ENCODE measurements around the gene NELL2.

- TF ChIP-seq POLR2AphosphoS5 (IDR thresholded peaks at IDR 0.05), result no peak
- no peak for TF ChIP-seq CTCF (IDR thresholded peaks at IDR 0.05)
- no peak for TF ChIP-seq EP300 (IDR thresholded peaks at IDR 0.05)
Observed at GRCh38 chr12:44852483-44852882, 23.6 kb downstream of the NELL2 start.

Data from suprapubic skin (tissue), 4 donors.